Panc1 (cell line): Measurements from ENCODE around the gene LIPC.

Experiments used
- CTCF ChIP-seq: fragments of 450-650 bp; IDR thresholded peaks from 2 replicates; pipeline ENCODE4 v1.5.1; 2017; ENCODE audit warnings: mild to moderate bottlenecking
- POLR2AphosphoS5 ChIP-seq: IDR thresholded peaks from 2 replicates; pipeline ENCODE4 v1.6.1; 2012; ENCODE audit warnings: mild to moderate bottlenecking, low read depth, low read length, moderate library complexity
- REST ChIP-seq, 2 experiments: IDR thresholded peaks; 2 replicates each; pipeline ENCODE4 v1.6.1; 2011 to 2012; ENCODE audit warnings: low read depth in 2 of 2, control low read depth in 1 of 2, low read length in 1 of 2, mild to moderate bottlenecking in 1 of 2, moderate library complexity in 1 of 2; ENCODE audit not compliant: insufficient read depth in 1 of 2
- SIN3A ChIP-seq: IDR thresholded peaks from 2 replicates; pipeline ENCODE4 v1.6.1; 2012; ENCODE audit warnings: low read depth, mild to moderate bottlenecking, low read length, moderate library complexity, borderline replicate concordance; ENCODE audit not compliant: insufficient read depth
- TCF7L2 ChIP-seq: IDR thresholded peaks from 2 replicates; pipeline ENCODE4 v1.6.1; 2011; ENCODE audit warnings: mild to moderate bottlenecking, low read depth, low read length, inconsistent platforms

DNA sequence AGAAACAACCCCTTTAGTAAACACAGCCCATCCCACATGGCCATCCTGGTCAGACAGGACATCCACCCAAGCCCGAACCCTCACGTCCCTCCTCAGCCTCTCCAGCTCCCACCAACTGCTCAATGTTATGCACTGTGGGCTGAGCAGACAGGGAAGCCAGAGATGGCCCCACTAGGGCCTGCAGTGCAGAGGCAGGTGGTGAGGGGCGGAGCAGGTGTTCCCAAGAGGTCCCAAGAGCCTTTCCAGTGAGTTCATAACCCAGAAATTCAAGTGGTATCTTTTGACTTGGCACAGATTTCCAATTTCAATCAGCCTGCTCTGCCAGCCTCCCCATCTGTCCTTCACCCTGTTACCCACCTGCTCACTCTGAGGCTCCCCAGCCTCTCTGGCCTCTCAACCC lies 130.3 kb downstream of the LIPC start:
- TF ChIP-seq CTCF = no peak
- TF ChIP-seq POLR2AphosphoS5 = no peak
- TF ChIP-seq SIN3A = no peak
- no peak for TF ChIP-seq REST (IDR thresholded peaks at IDR 0.05; ENCODE audit: insufficient read depth in 1 of 2, low read depth in 2 of 2, low read length in 1 of 2)
- no peak for TF ChIP-seq TCF7L2
